IPS-NIHi7 (cell line): ENCODE measurements around the gene RNF13.
"Not testable (repeated sequence)": the region's sequence is repeated elsewhere in the genome, so short reads cannot be mapped to it uniquely, and the experiment has no call there.

Source experiments
- DNase-seq: peaks from one replicate; pipeline ENCODE4 v3.0.0; 2012; ENCODE audit warnings: mixed read lengths; ENCODE audit errors: extremely low spot score

RNF13 gene

DNA sequence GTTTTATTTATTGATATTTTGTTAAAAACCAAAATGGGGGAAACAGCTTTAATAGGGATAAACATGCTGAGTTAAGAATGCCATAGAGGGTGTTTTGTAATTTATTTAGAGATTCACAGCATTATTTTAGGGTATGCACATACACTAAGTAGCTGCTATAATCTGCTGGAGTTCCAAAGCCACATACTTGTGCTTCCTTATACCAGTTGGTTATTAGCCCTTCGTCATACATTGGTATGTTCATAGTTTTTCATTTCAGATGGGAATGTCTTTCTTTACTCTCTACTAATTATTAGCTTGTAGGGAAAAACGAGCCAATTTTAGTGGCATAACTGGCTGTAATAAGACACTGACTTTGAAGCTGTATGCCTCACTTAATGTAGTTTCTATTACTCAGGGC is 82.8 kb downstream of the RNF13 start:
- no peak for DNase-seq

DNA sequence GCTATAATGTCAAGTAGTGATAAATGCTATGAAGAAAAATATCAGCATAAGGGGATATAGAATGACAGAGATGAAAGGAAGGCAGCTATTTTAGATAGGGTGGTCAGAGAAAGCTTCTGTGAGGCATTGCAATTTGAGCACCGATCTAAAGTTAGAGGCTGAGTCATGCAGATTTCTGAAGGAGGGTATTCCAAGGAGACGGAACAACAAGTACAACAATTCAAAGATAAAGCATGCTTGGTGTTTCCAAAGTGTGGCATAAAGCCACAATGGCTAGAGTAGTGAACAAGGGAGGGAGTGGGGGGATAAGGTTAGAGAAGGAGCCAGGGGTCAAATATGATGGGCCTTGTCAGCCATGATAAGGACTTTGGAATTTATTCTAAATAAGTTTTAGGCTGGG is 85.8 kb downstream of the RNF13 start:
- DNase-seq = no peak

DNA sequence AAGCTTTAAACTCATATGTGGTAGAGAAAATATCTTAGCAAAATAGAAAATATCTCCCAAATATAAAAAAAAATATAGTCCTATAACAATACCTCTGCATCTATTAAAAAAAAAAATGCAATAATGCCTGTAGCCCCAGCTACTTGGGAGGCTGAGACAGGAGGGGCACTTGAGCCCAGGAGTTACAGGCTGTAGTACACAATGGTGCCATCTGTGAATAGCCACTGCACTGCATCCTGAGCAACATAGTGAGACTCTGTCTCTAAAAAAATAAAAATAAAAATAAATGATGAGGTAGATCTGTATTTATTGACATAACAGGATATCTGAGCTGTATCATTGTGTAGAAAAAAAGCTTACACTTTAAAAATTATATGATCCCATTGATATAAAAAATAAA is 87.3 kb downstream of the RNF13 start:
- no peak for DNase-seq

DNA sequence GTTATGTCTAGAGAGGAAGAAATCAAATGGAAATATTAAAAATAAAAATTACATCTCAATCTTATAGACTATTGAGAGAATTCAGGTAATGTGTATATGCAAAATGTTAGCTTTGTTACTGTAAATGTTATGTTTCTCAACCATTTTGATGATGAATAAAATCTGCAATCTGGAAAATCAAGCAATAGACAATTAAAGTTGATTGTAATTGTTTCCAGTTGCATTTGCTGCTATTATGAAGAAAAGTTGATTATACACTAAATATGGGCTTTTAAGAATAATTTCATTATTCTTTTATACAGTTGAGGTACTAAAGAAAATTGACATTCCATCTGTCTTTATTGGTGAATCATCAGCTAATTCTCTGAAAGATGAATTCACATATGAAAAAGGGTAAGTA is 88.8 kb downstream of the RNF13 start:
- no peak for DNase-seq

DNA sequence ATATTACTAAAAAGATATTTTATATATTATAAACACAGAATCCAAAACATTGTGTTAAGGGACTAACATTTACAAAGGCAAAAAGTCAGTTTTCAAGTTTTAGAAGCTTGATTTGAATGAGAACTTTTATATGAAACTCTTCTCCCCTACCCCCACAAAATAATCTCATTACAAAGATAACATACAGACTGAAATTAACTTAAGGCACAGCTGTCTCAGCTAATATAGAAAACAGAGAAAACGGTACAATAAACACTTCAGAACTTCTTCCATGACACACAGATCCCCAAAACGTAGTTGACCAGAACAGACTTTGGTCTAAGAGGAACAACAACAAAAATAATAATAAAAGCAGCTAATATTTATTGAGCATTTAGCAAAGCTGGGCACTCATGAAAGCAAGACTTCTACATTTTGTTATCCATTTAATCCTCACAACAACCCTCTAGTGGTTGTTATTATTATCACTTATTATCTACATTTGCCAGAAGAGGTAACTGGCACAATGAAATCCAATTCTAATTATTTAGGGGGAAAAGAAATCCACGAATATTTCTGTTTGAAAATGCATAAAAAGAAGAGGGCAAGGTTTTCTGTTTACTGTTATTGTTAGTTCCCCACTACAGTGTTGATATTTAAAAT is 89.6 kb downstream of the RNF13 start:
- DNase-seq = no peak

DNA sequence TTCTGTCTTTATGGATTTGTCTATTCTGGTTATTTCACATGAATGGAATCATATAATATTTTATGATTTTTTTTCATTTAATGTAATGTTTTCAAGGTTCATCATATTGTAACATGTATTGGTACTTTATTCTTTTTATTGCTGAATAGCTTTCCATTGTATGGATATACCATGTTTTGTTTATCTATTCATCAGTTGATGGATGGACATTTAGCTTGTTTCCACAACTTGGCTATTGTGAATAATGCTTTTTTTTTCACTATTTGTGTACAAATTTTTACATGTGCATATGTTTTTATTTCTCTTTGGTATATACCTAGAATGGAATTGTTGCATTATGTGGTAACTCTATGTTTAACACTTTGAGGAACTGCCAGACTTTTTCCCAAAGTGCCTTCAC is 93.0 kb downstream of the RNF13 start:
- DNase-seq = no peak

DNA sequence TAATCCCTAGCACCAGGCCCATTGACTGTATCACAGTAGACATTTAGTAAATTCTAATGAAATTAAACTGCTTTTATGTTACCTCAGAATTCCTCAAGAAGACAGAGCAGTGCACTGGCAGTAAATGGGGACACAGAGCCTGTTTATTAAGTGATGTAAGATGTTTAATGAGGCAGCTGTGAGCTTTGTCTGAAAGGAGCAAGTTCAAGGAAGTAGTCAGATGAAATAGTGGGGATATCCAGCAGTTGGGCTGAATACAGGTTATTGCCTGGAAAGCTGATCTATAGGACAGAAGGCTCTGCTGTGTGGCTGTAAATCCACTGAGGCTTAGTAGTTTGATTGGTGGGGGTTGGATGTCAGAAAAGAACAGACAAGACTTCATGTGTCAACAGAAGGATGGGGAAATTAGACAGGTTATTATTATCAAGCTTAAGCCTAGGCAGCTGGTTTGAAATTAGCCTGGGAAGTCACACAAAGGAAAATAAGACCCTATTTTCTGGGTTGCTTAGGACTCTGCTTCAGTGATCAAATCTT is 95.5 kb downstream of the RNF13 start:
- no peak for DNase-seq

DNA sequence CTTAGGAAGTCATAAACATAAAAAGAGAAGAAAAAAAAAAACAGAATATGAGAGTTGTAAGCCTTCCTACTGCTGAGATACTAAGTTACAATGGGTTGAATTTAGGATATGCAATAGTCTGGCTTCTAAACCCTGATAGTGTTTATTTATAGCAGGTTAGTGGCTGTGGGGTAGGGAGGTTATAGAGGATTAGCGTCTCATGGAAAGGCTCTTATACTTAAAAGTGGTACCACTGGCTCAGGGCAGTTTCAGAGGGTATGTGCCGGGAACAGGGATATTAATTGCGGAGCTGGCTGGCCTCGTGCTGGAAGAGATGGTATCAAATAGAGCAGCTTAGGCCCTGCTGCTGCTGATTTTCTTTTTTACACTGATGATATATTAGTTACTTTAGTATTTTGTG is 96.9 kb downstream of the RNF13 start:
- DNase-seq = no peak

DNA sequence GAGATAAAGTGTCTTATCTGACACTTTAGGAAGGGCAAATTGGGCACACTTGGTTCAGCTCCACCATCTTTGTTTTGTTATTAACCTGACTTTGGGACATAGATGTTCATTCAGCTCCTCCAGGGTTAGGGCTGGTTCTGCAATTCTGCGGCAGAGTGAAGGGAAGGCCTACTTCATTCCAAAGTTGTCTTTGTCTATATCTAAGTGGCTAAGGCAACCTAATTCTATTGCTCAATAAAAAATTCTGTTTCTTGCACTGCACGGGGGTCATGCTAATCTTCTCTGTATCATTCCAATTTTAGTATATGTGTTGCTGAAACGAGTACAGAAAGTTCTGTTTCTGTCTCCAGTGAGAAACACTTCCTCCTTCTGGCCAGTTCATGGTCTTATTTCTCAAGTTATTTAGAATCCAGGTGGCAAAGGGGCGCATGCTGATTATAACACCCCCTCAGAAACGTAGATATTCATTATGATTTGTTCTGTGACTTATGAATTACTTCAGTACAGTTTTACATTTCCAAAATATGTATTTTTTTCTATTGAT is 104.2 kb downstream of the RNF13 start:
- DNase-seq = no peak

DNA sequence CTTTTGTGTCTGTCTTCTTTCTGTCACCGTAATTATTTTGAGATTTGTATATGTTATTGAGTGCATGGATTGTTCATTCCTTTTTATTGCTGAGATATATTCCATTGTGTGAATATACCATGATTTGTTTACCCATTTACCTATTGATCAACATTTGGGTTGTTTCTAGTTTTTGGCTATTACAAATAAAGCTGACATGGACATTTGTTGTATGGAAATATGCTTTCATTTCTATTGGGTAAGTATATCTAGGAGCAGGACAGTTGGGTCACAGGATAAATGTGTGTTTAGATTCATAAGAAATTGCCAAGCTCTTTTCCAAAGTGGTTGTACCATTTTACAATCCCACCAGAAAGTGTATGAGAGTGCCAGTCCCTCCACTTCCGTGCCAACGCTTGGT is 106.5 kb downstream of the RNF13 start:
- DNase-seq = no peak

DNA sequence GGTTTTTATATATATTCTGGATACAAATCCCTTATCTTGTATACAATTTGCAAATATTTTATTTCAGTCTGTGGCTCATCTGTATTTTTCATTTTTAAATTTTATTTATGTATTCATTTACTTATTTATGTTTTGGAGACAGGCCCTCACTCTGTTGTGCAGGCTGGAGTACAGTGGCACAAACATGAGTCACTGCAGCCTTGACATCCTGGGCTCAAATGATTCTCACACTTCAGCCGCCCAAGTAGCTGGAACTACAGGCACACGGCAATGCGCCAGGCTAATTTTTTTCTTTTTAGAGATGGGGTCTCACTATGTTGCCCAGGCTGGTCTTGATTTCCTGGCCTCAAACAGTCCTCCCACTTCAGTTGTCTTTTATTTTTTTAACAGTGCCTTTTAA is 107.1 kb downstream of the RNF13 start:
- DNase-seq = no peak

DNA sequence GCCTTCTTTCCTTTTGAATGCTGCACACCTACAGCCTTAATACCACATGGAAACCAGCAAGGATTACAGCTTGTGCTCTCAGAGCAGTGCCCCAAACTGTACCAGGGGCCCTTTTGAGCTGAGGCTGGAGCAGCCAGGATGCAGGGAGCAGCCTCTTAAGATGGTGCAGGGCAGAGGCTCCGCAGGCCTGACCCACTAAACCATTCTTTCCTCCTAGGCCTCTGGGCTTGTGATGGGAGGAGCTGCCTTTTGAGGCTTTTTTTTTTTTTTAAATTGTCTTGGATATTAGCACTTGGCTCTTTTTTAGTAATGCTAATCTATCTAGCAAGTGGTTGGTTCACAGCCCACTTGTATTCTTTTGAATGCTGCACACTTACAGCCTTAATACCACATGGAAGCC is 120.0 kb downstream of the RNF13 start:
- no peak for DNase-seq

DNA sequence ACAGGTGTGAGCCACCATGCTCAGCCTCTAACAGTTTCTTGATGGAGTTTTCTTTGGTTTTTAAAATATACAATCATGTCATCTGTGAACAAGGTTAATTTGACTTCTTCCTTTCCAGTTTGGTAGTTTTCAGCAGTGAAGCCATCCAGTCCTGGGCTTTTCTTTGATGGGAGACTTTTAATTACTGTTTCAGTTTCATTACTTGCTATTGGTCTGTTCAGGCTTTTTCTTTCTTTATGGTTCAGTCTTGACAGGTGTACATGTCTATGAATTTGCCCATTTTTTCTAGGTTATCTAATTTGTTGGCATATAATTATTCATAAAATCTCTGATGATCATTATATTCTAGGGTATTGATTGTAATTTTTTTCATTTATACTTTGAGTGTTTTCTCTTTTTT is 120.8 kb downstream of the RNF13 start:
- no peak for DNase-seq

DNA sequence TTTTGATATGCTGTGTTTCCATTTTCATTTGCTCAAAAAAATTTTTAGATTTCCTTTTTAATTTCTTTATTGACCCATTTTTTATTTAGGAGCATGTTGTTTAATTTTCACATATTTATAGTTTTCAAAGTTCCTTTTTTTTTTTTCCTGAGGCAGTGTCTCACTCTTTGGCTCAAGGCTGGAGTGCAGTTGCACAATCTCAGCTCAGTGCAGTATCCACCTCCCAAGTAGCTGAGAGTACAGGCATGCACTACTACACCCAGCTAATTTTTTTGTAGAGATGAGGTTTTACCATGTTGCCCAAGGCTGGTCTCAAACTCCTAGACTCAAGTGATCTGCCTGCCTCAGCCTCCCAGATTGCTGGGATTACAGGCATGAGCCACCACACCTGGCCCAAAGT is 121.5 kb downstream of the RNF13 start:
- no peak for DNase-seq

DNA sequence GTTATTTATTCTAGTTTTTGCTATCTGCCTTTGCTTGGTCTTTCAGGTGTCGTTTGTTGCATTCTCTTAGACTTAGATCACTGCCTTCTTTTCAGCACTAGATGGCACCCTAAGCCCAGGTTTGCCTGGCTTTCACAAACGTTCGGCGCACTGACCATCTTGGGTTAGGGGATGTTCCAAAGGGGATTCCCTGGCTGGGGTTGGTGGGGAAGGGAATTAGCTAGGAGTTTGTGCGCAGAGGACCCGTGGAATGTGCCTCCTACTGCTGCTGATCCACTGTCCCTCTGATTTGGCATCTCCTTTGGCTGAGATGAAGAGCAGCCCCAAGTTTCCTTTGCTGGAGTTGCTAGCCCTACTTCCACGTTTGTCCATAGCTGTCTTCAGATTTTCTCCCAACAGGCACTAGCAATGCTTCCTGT is 123.8 kb downstream of the RNF13 start:
- DNase-seq = peak; percentile 82

DNA sequence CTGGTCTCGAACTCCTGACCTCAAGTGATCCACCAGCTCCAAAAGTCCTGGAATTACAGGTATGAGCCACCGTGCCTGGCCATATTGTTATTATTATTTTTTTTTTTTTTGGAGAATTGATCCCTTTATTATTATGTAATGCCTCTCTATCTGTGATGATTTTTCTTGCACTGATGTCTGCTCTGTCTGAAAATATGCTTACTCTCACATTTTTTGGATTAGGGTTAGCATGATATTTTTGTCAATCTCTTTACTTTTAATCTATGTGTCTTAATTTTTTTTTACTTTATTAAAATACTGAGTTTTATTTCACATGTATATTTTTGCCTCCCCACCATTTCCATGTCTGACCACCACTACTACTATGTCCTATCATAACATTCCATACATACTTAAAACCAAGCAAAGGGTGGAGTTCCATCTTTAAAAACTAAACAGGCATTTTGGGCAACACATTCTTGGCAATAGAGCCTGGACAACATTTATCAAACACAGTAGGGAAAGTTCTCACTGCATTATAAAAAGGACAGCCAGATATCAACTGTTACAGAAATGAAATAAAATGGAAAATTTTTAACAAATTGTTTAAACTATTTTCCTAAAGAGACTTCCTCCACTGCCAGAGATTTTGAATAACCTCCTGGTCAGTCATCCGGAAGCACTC is 125.5 kb downstream of the RNF13 start:
- not testable (repeated sequence) for DNase-seq

DNA sequence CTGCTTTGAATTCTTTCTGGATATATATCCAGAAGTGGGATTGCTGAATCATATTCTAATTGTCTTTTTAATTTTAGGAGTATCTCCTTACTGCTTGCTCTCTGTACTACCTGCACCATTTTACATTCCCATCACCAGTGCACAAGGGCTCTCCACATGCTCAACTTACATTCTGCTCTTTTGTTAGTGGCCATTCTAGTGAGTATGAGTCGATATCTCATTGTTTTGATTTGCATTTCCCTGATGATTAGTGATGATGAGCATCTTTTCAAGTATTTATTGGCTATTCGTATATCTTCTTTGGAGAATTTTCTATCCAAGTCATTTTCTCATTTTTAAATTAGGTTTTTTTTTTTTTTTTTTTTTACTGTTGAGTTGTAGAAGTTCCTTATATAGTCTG is 128.2 kb downstream of the RNF13 start:
- no peak for DNase-seq

DNA sequence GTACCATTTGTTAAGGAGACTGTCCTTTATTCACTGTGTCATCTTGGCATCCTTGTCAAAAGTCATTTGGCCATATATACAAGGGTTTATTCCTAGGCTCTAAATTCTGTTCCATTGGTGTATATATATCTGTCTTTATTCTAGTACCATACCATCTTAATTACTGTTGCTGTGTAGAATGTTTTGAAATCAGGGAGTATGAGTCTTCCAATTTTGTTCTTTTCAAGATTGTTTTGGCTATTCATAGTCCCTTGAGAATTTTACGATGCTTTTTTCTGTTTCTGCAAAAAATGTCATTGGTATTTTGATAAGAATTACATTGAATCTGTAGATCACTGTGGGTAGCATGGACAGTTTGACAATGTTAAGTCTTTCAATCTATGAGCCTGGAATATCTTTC is 128.9 kb downstream of the RNF13 start:
- no peak for DNase-seq

DNA sequence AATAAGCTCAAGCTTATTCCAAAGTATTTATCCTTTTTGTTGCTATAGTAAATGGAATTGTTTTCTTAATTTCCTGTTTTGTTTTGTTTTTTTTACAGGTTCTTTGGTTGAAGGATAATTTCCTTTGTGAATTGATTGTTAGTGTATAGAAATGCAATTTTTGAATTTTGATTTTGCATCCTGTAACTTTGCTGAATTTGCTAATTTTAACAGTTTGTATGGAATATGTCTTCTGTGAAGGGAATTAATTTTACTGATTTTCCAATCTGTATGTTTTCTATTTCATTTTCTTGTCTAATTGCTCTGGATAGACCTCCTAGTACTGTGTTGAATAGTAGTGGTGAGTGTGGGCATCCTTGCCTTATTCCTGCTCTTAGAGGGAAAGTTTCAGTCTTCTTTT is 129.4 kb downstream of the RNF13 start:
- no peak for DNase-seq

DNA sequence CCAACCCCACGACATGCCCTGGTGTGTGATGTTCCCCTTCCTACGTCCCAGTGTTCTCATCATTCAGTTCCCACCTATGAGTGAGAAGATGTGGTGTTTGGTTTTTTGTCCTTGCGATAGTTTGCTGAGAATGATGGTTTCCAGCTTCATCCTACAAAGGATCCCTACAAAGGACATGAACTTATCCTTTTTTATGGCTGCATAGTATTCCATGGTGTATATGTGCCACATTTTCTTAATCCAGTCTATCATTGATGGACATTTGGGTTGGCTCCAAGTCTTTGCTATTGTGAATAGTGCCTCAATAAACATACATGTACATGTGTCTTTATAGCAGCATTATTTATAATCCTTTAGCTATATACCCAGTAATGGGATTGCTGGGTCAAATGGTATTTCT is 131.0 kb downstream of the RNF13 start:
- not testable (repeated sequence) for DNase-seq

DNA sequence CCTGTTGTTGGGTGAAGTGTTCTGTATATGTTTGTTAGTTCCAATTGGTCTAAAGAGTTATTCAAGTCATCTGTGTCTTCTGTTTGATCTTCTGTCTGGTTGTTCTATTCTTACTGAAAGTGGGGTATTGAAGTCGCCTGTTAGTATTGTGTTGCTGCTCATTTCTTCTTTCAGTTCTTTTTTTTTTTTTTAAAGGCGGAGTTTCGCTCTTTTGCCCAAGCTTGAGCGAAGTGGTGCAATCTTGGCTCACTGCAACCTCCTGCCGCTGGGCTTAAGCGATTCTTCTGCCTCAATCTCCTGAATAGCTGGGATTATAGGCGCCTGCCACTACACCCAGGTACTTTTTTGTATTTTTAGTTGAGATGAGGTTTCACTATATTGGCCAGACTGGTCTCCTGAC is 134.2 kb downstream of the RNF13 start:
- DNase-seq = no peak

DNA sequence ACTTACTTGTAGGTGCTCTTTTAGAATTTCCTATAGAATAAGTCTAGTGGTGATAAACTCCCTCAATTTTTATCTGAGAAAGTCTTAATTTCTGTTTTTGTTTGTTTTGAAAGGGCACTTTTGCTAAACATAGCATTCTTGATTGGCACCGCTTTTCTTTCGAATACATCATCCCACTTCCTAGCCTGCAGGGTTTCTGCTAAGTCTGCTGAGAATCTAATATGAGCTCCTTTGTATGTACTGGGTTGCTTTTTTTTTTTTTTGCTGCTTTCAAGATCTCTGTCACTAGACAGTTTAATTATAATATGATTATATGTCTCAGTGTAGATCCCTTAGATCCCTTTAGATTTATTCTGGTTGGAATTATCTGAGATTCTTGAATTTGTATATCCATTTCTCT is 136.2 kb downstream of the RNF13 start:
- no peak for DNase-seq

DNA sequence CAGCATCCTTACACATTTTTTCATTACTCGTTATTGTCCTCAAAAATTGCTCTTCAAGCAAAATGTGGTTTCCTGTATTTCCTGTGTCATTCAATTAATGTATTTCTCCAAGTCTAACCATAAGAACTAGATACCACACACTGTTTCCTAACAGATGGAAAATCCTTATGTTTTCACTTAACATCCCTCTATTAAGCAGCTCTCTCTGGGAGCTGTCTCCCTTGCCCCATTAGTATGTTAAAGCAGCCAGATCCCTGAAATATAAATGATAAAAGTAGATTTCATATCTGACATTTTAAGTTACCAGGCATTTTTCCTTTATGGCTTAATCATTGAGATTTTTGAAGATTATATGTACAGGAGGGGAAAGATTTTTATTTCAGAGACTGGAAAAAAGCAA is 141.8 kb downstream of the RNF13 start:
- no peak for DNase-seq
